Amniotic stem cell (primary cell): Measurements from ENCODE around the gene FGF1.

ENCODE experiments used
- DNase-seq: peaks from one replicate; lab custom pipeline; 2025; lab: John Stamatoyannopoulos, UW

FGF1 gene

DNA sequence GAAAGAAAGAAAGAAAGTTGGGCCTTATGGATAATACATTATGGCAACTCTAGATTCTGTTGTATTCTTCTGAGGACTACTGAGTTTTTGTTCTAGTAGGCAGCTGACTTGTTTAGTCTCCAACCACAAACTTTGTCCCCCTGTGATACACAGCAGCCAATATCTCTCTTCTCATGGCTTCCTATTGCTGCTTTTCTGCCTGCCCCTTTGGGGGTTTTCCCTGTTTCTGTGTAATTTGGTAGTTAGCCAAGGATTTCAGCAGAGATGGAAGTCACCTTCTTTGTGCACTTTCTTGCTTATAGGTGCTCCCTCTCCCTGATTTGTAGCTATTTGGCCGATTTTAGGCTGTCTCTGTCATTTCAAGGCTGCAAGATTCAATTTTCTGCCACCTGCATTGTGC lies 109.6 kb downstream of the FGF1 start:
- DNase-seq, result no peak

DNA sequence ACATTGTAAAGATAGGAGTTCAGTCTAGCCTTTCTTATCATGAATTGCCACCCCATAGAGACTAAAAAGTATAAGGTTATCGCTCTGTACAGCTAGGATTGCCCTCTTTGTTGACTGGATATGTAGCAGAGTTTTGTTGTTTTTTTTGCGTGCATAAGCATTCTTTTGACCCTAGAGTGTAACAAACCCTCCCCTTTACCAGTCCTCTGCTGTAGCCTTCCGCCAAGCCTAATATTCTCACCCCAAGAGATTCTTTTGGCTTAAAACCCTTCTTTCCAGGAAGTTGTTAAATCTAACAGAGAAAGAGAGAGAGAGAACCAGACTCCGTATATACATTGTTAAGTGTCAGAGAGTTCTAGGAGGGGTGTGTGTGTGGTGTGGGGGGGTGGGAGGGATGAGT lies 113.9 kb downstream of the FGF1 start:
- no peak for DNase-seq

DNA sequence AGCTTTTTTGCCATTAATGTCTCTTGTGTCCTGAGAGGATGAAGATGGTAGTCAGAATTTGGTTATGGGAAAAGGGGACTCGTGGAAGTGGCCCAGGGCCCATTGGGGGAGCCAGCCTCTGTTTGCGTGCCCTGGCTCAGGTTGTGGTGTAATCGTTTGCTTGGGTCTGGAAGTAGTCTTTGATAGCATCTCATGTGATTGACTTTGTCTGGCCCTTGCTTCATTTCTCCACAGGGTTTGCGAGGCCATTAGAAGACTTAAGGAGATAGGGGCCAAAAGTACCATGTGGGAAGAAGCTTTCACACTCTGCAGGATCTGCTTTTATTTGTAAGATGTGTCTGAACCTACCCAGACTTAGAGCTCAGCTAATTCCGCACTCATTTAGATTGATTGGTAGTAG lies 114.5 kb downstream of the FGF1 start:
- DNase-seq, result no peak

DNA sequence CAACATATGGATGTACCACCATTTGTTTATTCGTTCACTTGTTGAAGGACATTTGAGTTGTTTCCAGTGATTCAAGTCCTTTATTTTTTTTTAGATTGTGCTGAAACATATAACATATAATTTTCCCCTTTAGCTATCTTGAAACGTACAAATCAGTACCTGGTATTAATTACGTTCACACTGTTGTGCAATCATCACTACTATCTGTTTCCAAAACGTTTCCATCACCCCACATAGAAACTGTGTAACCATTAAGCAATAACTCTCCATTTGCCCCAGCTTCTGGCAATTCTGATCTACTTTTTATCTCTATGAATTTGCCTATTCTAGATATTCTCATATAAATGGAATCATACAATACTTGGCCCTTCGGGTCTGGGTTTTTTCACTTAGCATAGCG lies 116.0 kb downstream of the FGF1 start:
- no peak for DNase-seq

DNA sequence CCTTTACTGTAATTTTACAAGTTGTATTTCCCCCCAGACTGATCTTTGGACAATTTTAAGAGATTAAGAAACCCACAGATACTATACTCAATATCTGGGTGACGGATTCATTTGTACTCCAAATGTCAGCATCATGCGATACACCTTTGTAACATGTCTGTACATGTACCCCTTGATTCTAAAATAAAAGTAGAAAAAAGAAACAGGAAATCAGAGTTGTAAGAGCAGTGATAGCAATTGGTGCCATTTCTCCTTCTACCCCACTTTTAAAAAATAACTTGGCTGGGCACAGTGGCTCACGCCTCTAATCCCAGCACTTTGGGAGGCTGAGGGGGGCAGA lies 116.9 kb downstream of the FGF1 start:
- DNase-seq, result no peak

DNA sequence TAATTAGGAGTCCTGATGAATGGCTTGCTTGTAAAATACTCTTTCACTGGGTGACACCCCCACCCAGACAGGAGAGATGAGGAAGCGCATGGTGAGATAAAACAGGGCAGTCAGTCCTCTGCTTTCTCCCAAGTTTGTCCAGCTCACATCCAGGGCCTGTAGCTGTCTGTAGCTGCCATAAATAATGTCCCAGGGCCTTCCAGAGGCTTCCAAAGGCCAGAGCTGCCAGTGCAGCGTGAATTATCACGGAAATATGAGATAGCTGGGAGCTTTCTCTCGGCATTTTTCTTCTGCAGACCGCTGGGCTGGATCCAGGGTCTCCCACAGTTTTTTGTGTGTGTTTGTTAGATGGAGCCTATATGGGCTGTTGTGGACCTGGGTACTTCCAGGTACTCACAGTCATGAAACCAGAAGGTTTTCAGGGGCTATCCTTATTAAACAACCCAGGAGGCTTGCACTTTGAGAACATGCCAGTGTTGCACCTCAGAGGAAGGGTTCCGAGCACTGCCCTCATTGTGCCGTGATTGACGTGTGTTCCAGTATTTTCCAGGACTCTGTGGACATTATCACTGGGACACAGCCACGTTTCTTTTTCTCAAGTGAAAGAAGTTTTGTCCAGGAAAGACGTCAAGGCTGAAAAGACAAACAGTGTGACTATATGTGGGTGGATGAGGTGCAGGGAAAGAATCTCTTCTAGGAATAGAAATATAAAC lies 117.5 kb downstream of the FGF1 start:
- DNase-seq, result no peak

DNA sequence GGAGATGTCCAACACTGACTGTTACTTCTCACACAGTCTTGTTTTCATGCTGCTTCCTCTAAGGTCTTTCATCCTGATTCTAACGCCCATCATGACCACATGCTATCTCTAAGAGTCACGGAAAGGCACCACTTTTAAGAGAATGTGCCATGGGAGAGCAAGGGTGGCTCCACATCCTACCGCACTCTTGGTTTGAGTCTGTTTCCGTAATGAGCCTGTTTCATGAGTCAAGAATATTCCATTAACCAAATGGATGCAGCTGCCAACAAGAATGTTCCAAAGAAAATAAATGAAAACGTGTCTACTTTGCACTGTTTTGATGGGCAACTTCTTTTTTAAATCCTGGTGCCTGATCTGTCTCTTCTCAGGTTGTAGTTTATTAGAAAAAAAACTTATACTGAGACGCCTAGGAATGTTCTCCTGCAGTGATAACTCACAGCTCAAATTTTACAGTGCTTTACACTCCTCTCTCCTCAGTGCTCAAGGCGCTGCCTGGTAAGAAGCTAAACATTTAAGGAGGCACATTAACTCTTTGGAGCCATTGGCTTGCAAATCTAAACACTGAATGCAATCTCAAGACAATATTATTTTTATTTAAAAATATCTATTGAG lies 124.3 kb downstream of the FGF1 start:
- no peak for DNase-seq

DNA sequence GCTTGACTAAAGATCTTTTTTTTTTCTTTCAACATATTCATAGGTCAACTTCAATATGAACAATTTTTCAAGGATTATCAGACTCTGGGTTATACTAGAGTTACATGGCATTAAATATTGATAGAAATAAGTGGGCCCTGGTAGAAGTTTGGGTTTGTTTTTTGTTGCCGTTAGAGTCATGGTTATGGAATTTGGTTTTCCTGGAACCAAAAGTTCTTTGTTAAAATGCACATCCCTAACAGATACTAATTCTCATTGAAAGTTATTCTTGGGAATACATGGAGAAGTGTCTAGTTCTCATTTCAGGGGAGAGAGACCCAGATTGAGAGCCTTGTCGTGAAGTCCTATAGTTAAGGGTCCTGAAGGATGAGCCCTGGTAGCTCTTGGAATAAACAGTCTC lies 124.9 kb downstream of the FGF1 start:
- DNase-seq, result no peak

DNA sequence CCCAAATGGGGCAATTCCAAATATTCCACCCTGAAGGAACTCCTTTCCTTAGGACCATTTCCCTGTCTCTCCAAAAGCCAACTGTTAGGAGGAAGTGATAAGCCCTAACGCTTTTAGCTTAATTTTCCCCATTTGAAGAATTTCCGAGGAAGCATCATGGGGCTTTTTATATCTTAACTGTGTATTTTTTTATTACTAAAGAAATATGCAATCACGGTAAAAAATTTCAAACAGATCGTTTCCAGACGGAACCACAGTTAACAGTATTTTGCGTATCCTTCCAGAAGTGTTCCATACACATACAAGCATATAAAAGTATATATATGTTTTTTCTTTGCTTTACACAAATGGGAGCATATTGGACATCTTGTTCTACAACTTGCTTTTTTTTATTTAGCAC lies 133.8 kb downstream of the FGF1 start:
- DNase-seq, result no peak

DNA sequence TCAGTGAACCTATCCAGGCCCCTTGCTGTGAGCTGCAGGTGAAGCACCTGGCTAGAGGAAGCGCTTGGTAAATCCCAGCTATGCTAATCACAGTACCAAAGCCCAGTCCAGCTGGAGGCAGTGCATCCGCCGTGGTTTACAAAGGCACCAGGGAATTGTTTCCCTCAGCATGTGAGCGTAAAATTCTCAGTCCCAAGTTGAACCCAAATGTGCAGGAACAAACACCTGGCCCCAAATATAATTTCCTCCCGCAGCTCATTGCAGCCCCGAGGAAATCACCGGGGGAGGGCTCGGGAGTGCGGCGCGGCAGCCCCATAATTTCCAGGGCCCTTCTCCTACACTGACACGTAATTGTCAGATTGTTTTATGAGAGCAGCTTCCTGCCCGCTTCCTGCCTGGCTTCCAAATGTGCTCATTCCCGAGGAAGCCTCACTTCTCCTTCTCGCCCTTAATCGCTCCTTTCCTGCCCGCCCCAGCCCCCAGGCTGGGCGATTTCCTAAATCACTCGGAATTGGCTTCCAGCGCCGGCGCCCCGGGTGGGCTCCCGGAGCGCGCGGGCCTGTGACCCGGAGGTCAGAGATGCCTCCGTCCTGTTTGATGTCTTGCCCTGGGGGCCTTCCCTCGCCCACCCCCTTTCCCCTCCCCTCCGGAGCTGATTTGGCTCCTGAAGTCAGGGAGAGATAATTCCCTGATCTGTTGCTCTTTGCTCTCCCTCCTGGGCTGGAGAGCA lies 134.4 kb downstream of the FGF1 start:
- DNase-seq, result no peak

DNA sequence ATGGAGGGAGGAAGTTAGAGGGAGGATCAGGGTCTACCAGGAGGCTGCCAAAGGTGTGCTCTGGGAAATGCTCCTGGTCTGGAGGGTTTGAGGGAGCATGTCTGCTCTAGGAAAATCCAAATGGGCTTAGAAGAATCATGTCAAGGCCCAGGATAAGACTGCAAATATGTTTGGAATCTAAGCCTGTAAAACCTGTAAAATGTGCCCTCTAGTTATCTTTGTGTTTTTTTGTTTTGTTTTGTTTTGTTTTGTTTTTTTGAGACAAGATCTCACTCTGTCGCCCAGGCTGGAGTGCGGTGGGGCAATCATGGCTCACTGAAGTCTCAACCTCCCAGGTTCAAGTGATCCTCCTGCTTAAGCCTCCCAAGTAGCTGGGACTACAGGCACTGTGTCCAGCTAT lies 135.4 kb downstream of the FGF1 start:
- no peak for DNase-seq

DNA sequence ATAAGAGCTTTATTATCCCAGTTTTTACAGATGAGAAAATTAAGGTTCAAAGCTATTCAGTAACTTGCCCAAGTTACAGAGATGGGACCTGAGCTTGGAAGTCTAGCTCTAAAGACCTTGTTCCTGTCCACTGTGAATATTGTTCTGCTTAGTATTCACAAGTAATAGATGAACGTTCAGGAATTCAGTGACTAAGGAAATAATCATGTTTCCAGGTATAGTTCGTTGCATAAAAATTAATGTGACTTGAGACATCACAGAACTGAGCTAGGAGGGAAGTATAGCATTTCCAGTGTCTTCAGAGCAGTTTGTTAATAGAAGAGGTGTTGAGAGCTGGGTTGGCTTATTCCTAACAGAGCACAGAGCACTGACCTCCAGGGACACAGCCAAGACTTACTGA lies 136.1 kb downstream of the FGF1 start:
- DNase-seq, result no peak

DNA sequence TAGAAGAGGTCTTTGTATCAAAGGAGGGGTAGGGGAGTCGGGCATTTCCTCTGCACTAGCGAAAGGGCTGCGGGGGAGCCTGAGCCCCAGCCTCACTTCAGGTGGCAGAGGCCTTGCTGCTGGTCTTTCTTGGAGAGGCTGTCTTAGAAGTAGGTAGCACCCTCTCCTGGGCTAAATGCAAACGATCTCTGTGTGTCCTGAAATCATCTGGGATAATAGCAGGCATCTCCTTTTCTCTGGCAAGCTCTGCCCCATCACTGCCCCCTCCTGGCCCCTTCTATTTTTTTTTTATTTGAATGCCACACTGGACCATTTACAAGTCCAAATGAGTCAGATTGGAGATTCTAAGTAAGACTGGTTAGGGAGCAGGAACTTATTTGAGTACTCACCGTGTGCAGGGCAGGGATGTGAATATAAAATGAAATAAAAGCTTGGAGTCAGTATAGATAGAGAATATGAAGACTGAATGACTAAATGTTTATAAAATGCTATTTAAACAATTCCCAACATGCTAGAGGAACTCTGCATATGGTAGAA lies 137.1 kb downstream of the FGF1 start:
- peak; percentile 82 for DNase-seq

DNA sequence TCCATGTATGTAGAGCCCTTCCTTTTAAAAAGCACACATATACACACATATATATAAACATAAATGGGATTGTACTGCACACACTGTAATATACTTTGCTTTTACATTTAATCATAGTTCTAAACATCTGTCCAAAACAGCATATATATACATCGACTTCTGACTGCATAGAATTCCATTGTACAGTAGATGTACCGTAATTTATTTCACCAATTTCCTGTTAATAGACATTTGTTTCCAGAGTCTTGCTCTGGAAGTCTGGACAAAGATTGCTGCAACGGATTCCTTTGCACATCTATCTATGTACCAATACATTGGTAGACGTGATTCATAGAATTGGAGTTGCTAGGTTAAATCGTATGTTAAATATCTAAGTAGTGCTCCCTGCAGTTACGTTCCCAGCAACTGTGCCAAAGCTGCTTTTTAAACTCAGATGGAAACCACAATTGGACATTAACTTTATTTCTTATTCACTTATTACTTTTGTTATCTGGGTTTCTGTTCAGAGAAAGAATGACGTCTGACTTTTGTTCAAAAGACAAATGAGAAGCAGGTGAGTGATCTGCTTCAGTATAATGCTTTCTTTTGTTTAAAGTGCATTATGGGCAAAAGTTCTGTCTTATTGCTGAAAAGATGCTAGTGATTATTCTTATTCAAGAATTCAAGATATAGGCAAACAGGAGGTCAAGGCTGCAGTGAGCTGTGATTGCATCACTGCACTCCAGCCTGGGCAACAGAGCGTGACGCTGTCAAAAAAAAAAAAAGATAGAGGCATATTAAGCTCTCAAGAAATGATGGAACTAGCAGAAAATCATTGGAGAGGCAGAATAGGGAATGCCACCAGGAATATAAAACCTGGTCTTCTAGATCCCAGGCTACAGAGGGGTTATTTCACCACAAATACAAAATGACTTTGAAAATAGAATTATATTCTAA lies 138.2 kb downstream of the FGF1 start:
- no peak for DNase-seq

DNA sequence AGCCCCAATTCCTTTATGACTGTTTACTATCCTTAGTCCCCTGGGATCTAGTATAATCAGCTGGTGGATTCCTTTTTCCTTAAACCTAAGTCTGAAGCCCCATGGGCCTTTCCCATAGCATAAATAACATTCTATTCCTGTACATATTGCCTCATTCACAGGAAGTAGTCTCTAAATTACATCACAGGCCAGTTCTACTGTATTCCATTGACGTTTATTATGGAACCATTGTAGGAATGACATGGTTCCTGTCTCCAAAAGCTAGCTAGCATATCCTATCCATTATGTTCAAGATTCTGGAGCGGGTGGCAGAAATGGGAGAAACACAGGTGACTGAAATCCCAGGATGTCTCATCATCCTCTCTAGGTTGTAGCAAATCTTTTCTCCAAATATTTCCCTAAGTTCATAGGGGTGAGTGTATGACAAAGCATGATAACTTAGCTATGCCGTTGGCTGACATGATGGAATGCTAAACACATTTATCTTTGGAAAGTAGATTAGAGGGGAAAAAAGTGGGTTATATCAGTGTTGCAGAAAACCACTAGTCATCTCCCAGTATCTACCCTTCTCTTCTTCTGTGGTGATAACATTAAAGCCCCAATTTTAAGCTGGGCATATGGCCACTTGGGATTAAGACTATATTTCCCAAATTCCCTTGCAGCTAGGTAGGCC lies 140.1 kb downstream of the FGF1 start:
- DNase-seq, result no peak

DNA sequence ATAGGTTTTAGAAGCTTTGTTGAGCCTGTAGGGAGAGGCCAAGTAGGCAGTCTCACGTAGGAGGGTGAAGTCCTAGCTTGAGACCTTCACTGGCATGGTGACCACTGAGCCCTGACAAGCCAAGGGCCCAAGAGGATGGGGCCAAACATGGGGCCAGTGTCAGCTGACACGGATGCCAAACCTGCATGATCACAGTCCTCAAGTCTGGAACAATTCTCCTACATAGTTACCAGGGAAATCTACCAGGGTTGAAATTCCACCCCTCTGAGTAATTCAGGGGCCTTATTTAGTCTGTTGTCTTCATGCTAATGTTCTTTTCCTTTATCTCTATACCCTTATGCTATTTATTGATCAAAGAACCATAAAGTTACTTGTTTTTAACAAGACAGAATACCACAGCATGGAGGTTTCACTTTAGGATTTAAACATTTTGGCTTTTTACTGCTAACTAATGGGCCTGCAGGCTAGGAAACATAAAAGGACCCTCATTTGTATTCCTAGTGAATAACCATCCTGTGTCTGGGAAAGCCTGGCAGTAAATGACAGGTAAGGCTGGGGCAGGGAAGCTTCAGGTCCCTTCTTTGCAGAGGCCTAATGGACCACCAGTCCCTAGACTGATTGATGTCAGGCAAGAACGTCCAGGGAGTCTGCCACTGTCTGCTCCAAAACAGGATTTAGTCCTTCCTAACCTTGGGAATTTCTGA lies 140.8 kb downstream of the FGF1 start:
- DNase-seq, result no peak

DNA sequence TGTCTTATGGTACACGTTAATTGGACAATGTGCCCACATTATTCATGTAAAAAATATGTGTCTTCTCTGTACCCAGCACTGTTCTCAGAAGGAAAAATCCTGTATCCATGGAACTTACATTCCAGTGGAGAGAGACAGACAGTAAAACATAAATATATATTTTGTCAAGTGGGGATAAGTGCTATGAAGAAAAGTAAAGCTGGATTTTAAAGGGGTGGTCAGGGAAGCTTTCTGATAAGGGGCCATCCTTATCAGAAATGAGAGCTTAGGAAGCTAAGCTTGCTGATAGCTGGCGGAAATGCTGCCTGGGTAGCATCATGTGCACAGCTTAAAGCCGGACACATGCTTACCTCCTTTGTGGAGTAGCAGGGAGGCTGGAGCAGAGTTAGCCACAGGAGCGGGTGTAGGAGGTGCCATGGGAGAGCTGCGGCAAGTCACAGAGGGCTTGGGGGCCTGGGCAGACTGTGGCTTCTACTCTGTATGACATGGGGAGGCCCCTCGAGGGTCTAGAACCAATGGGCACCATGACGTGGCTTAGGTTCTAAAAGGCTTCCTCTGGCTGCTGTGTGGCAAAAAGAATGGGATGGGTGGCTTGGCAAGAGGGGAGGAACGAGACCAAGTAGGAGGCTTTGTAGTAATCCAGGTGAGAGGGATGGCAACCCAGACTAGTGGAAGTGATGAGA lies 141.7 kb downstream of the FGF1 start:
- no peak for DNase-seq

DNA sequence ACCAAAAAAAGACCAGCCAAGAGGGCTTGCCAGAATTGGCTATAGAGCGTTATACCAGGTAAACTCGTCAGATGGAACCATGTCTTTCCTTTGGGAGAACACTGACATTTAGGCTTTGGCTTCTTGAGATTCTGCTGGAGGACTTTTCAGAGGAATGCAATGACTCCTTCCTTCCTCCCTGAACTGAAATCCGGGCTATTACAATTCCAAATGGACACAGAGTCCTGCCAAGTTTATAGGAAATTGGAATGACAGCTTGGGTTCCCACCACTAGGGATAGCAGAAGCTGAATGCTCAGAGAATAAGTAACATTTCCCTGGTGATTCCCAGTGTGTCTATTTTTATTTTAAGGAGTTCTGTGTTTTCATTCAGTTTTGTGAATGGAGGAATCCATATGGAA lies 143.0 kb downstream of the FGF1 start:
- no peak for DNase-seq
